ENCODE data around the gene NT5C1A.

NT5C1A gene

GRCh38 chr1:39671793-39672550 is at the start of gene NT5C1A:
NT5C1A (minus strand) TSS chr1:39672107; CDS start chr1:39672038, 69 bp downstream.
- no peak for DNase-seq

- no peak for DNase-seq
Measured at GRCh38 chr1:39721664-39722063, 49.8 kb upstream of the NT5C1A start.

GRCh38 chr1:39720094-39720999 is 48.4 kb upstream of the NT5C1A start:
- DNase-seq = peak; percentile 80

GRCh38 chr1:39717809-39718208 is 45.9 kb upstream of the NT5C1A start:
- DNase-seq = no peak

GRCh38 chr1:39713557-39713956 is 41.6 kb upstream of the NT5C1A start:
- DNase-seq = no peak

- no peak for DNase-seq
Measured at GRCh38 chr1:39711966-39712340, 40.0 kb upstream of the NT5C1A start.

GRCh38 chr1:39711104-39711965 is 39.4 kb upstream of the NT5C1A start:
- DNase-seq = no peak

GRCh38 chr1:39707506-39707905 is 35.6 kb upstream of the NT5C1A start:
- no peak for DNase-seq

GRCh38 chr1:39704757-39705156 is 32.9 kb upstream of the NT5C1A start:
- DNase-seq = no peak

GRCh38 chr1:39701049-39701439 is 29.1 kb upstream of the NT5C1A start:
- DNase-seq = no peak

- DNase-seq = no peak
Measured at GRCh38 chr1:39700348-39700747, 28.4 kb upstream of the NT5C1A start.

- no peak for DNase-seq
Measured at GRCh38 chr1:39699419-39699818, 27.5 kb upstream of the NT5C1A start.

- no peak for DNase-seq
Measured at GRCh38 chr1:39698568-39698967, 26.7 kb upstream of the NT5C1A start.

GRCh38 chr1:39696448-39696847 is 24.5 kb upstream of the NT5C1A start:
- no peak for DNase-seq

GRCh38 chr1:39695016-39695415 is 23.1 kb upstream of the NT5C1A start:
- no peak for DNase-seq

- DNase-seq = no peak
Measured at GRCh38 chr1:39694026-39694425, 22.1 kb upstream of the NT5C1A start.

GRCh38 chr1:39692152-39693074 is 20.5 kb upstream of the NT5C1A start:
- DNase-seq = peak; percentile 66

GRCh38 chr1:39691383-39692151 is 19.7 kb upstream of the NT5C1A start, which contains the start of gene HPCAL4:
HPCAL4 (minus strand) TSS chr1:39691433; CDS start chr1:39684603, 6,830 bp downstream.
- peak; percentile 96 for DNase-seq

GRCh38 chr1:39690794-39691382 is 19.0 kb upstream of the NT5C1A start:
- no peak for DNase-seq

GRCh38 chr1:39690225-39690624 is 18.3 kb upstream of the NT5C1A start:
- no peak for DNase-seq

GRCh38 chr1:39689635-39690034 is 17.7 kb upstream of the NT5C1A start:
- DNase-seq = peak; percentile 19
